ENCODE data around the gene ARHGAP32.
"Not testable (repeated sequence)": the region's sequence is repeated elsewhere in the genome, so short reads cannot be mapped to it uniquely, and the experiment has no call there.

The ARHGAP32 gene

GRCh38 chr11:129141748-129142523, 50.2 kb downstream of the ARHGAP32 start:
- no peak overlapping the region for H3K4me3 ChIP-seq (ENCODE audit: low read depth, low read length)
- DNase-seq (ENCODE audit: low read depth): no peak
- TF ChIP-seq POLR2A (IDR thresholded peaks at IDR 0.05; ENCODE audit: extremely low read depth, insufficient read length): no peak
- TF ChIP-seq MAX (IDR thresholded peaks at IDR 0.05; ENCODE audit: low read depth, low read length): no peak
- no peak for TF ChIP-seq MYC (IDR thresholded peaks at IDR 0.05; ENCODE audit: low read depth, low read length)
- TF ChIP-seq CTCF (IDR thresholded peaks at IDR 0.05; ENCODE audit: low read depth, low read length): no peak

GRCh38 chr11:129131316-129131715, 60.8 kb downstream of the ARHGAP32 start:
- DNase-seq (ENCODE audit: low read depth): no peak
- no peak for TF ChIP-seq CTCF (IDR thresholded peaks at IDR 0.05; ENCODE audit: low read depth, low read length)

GRCh38 chr11:129128881-129129620, 63.1 kb downstream of the ARHGAP32 start:
- not testable (repeated sequence) for DNase-seq (ENCODE audit: low read depth); H3K4me3 ChIP-seq (ENCODE audit: low read depth, low read length)

More at GRCh38 chr11:129131316-129131715, 60.8 kb downstream of the ARHGAP32 start:
- no peak overlapping the region for H3K4me3 ChIP-seq (ENCODE audit: low read depth, low read length)

GRCh38 chr11:129119036-129119435, 73.1 kb downstream of the ARHGAP32 start:
- TF ChIP-seq MAX (IDR thresholded peaks at IDR 0.05; ENCODE audit: low read depth, low read length) (no peak), CTCF (IDR thresholded peaks at IDR 0.05; ENCODE audit: low read depth, low read length) (no peak), POLR2A (IDR thresholded peaks at IDR 0.05; ENCODE audit: extremely low read depth, insufficient read length) (no peak), MYC (IDR thresholded peaks at IDR 0.05; ENCODE audit: low read depth, low read length) (no peak)
- H3K4me3 ChIP-seq (ENCODE audit: low read depth, low read length): no peak overlapping the region
- no peak for DNase-seq (ENCODE audit: low read depth)

- no peak overlapping the region for H3K4me3 ChIP-seq (ENCODE audit: low read depth, low read length)
- TF ChIP-seq CTCF (IDR thresholded peaks at IDR 0.05; ENCODE audit: low read depth, low read length) (peak; percentile 79), MYC (IDR thresholded peaks at IDR 0.05; ENCODE audit: low read depth, low read length) (no peak), MAX (IDR thresholded peaks at IDR 0.05; ENCODE audit: low read depth, low read length) (no peak), POLR2A (IDR thresholded peaks at IDR 0.05; ENCODE audit: extremely low read depth, insufficient read length) (no peak)
- DNase-seq (ENCODE audit: low read depth): peak; percentile 74
These were observed 74.4 kb downstream of the ARHGAP32 start for GRCh38 chr11:129117595-129118350.

Data from NB4 (cell line).